Aorta (tissue), 5 donors: ENCODE measurements around the gene TTC16. TPM values are rescaled to one million over a fixed set of nuclear protein-coding genes. Genes with fewer than 3 reads are reported as not detected.

Source experiments
- ATAC-seq: fragments of 200-7000 bp; cut with Tn5 transposase; one replicate; pipeline ENCODE4 v1.9.1; 2022; ENCODE audit warnings: moderate library complexity; ENCODE audit not compliant: low FRiP score
- DNase-seq, 2 donors: peaks; one replicate each; pipeline ENCODE4 v3.0.0-alpha.2; 2020
- H3K27ac ChIP-seq, 2 donors: one replicate each; pipeline ENCODE4 v1.5.1; 2013; ENCODE audit warnings: low read length in 2 of 2, mild to moderate bottlenecking in 2 of 2, moderate library complexity in 2 of 2, control low read depth in 1 of 2, inconsistent platforms in 1 of 2, low read depth in 1 of 2
- H3K27me3 ChIP-seq, 2 donors: one replicate each; pipeline ENCODE4 v1.6.1; 2013; ENCODE audit warnings: control low read depth in 1 of 2, low read length in 1 of 2, mild to moderate bottlenecking in 1 of 2, moderate library complexity in 1 of 2; ENCODE audit not compliant: insufficient read depth in 2 of 2, control insufficient read depth in 1 of 2
- H3K36me3 ChIP-seq, 2 donors: one replicate each; pipeline ENCODE4 v1.6.1; 2013; ENCODE audit warnings: control low read depth in 1 of 2, low read length in 1 of 2, mild to moderate bottlenecking in 1 of 2; ENCODE audit not compliant: insufficient read depth in 2 of 2, control insufficient read depth in 1 of 2
- H3K4me1 ChIP-seq, 2 donors: one replicate each; pipeline ENCODE4 v1.6.1; 2013; ENCODE audit warnings: low read length in 2 of 2, control low read depth in 1 of 2, mild to moderate bottlenecking in 1 of 2, moderate library complexity in 1 of 2; ENCODE audit not compliant: insufficient read depth in 2 of 2, control insufficient read depth in 1 of 2
- H3K4me3 ChIP-seq, 2 donors: one replicate each; pipeline ENCODE4 v1.5.1; 2013; ENCODE audit warnings: low read length in 2 of 2, control low read depth in 1 of 2, mild to moderate bottlenecking in 1 of 2
- H3K9me3 ChIP-seq: one replicate; pipeline ENCODE4 v1.6.1; 2013; ENCODE audit warnings: mild to moderate bottlenecking, low read length; ENCODE audit not compliant: control insufficient read depth
- WGBS, 2 donors: extraction: QIAGEN DNeasy Blood & Tissue Kit; methylation state at CpG; one replicate each; pipeline ENCODE4 v1.1.7; 2013; 5-methylcytosine and 5-hydroxymethylcytosine counted together
- intact Hi-C, 2 donors: fragments of 100-400 bp; cut with DNase I; formaldehyde crosslinking; loops; one replicate each; pipeline versions ENCODE4 v1.14.2 to v1.15.0; 2022
- polyA plus RNA-seq, 2 donors: library from polyadenylated mRNA; stranded (reverse); fragments of 200-250 nt; gene quantifications; one replicate each; pipeline ENCODE4 v1.2.3, GENCODE V29; 2013
- total RNA-seq, 2 donors: library from RNA; stranded (reverse); fragmentation: NEBNext Ultra II Directional; extraction: Animal tissue kit (Norgen Biotek cat#: 25700); gene quantifications; one replicate each; pipeline ENCODE4 v1.2.1, GENCODE V29; 2021
- donor health status: healthy with polysubstance abuse.
- donor health status: Bipolar disorder and iron deficiency.
- donor health status: DM: no; HTN: no; CAD: no.
- donor health status: DM: no; HTN: no; CAD: no.
- donor health status: DM: yes; HTN: yes; CAD: no.

Gene TTC16
- total and polyA plus RNA-seq, 4 donors, result 0.16 to 0.30 TPM; not detected in 2

GRCh38 chr9:127722055-127722745 is 6.3 kb downstream of the TTC16 start:
- H3K36me3 ChIP-seq, result no peaks in the 10 kb centered on the region
- ATAC-seq, result no peak
- intact Hi-C loops, result loop anchor here in 1 of 2 donors (10.0 kb wide), 1 partner anchor 217 kb away; no protein-coding TSS in a partner anchor
- H3K27me3 ChIP-seq, result no peaks in the 10 kb centered on the region
- no peak for DNase-seq
- 78 to 85% methylated on average over 12 of the region's 12 CpGs for WGBS, 2 donors
- no peaks in the 10 kb centered on the region for H3K9me3 ChIP-seq
- no peak overlapping the region for H3K4me3 ChIP-seq
- no peaks in the 10 kb centered on the region for H3K4me1 ChIP-seq
- H3K27ac ChIP-seq, result no peak overlapping the region

GRCh38 chr9:127723013-127723412 is 7.1 kb downstream of the TTC16 start:
- Histone ChIP-seq H3K4me1 (no peaks in the 10 kb centered on the region), H3K27ac (no peak overlapping the region), H3K27me3 (no peaks in the 10 kb centered on the region), H3K4me3 (no peak overlapping the region), H3K36me3 (no peaks in the 10 kb centered on the region), H3K9me3 (no peaks in the 10 kb centered on the region)
- WGBS, 2 donors, result 94 to 95% methylated on average over 13 of the region's 13 CpGs
- intact Hi-C loops, result loop anchor here in 1 of 2 donors (10.0 kb wide), 1 partner anchor 218 kb away; no protein-coding TSS in a partner anchor
- no peak for DNase-seq
- no peak for ATAC-seq

GRCh38 chr9:127723444-127723843 is 7.6 kb downstream of the TTC16 start:
- ATAC-seq, result no peak

GRCh38 chr9:127724012-127724411 is 8.1 kb downstream of the TTC16 start:
- Histone ChIP-seq H3K27me3 (no peaks in the 10 kb centered on the region), H3K4me1 (no peaks in the 10 kb centered on the region), H3K9me3 (no peaks in the 10 kb centered on the region), H3K36me3 (no peaks in the 10 kb centered on the region), H3K27ac (no peak overlapping the region), H3K4me3 (no peak overlapping the region)
- intact Hi-C loops, result loop anchor here in 1 of 2 donors (10.0 kb wide), 1 partner anchor 219 kb away; no protein-coding TSS in a partner anchor
- no peak for ATAC-seq
- WGBS, 2 donors, result 23 to 30% methylated on average over 23 of the region's 23 CpGs
- DNase-seq, result peak in 1 of 2 donors; percentile 47

More at GRCh38 chr9:127723444-127723843, 7.6 kb downstream of the TTC16 start:
- H3K27ac ChIP-seq, result no peak overlapping the region
- no peaks in the 10 kb centered on the region for H3K4me1 ChIP-seq
- intact Hi-C loops, result loop anchor here in 1 of 2 donors (10.0 kb wide), 1 partner anchor 219 kb away; no protein-coding TSS in a partner anchor
- 10 to 27% methylated on average over 5 of the region's 5 CpGs for WGBS, 2 donors
- H3K27me3 ChIP-seq, result no peaks in the 10 kb centered on the region
- H3K36me3 ChIP-seq, result no peaks in the 10 kb centered on the region
- no peaks in the 10 kb centered on the region for H3K9me3 ChIP-seq
- H3K4me3 ChIP-seq, result no peak overlapping the region
- DNase-seq, result no peak

- DNase-seq (no peak), ATAC-seq (no peak)
- WGBS, 2 donors, result 81 to 86% methylated on average over 8 of the region's 8 CpGs
- Histone ChIP-seq H3K4me3 (no peak overlapping the region), H3K36me3 (no peaks in the 10 kb centered on the region), H3K9me3 (no peaks in the 10 kb centered on the region), H3K27me3 (no peaks in the 10 kb centered on the region), H3K27ac (no peak overlapping the region), H3K4me1 (no peaks in the 10 kb centered on the region)
- intact Hi-C loops, result loop anchor here in 1 of 2 donors (10.0 kb wide), 1 partner anchor 222 kb away; no protein-coding TSS in a partner anchor
Measured at GRCh38 chr9:127726871-127727270, 11.0 kb downstream of the TTC16 start.

GRCh38 chr9:127728808-127729207 is 12.9 kb downstream of the TTC16 start:
- H3K27ac ChIP-seq, result no peak overlapping the region
- no peaks in the 10 kb centered on the region for H3K4me1 ChIP-seq
- DNase-seq (no peak), ATAC-seq (no peak)
- H3K9me3 ChIP-seq, result no peaks in the 10 kb centered on the region
- 86 to 91% methylated on average over 8 of the region's 8 CpGs for WGBS, 2 donors
- intact Hi-C loops, result loop anchor here in 1 of 2 donors (10.0 kb wide), 1 partner anchor 224 kb away; no protein-coding TSS in a partner anchor
- no peaks in the 10 kb centered on the region for H3K36me3 ChIP-seq
- H3K27me3 ChIP-seq, result no peaks in the 10 kb centered on the region
- H3K4me3 ChIP-seq, result no peak overlapping the region

GRCh38 chr9:127729522-127730256 is 13.8 kb downstream of the TTC16 start:
- Histone ChIP-seq H3K9me3 (no peaks in the 10 kb centered on the region), H3K27me3 (no peaks in the 10 kb centered on the region), H3K36me3 (no peaks in the 10 kb centered on the region), H3K27ac (no peak overlapping the region), H3K4me1 (no peaks in the 10 kb centered on the region), H3K4me3 (no peak overlapping the region)
- WGBS, 2 donors, result 88 to 91% methylated on average over 18 of the region's 18 CpGs
- DNase-seq (peak; percentile 23 to 70), ATAC-seq (no peak)
- intact Hi-C loops, result loop anchor here (10.0 kb wide), 1 partner anchor 225 kb away; no protein-coding TSS in a partner anchor

- Histone ChIP-seq H3K4me3 (no peak overlapping the region), H3K9me3 (no peaks in the 10 kb centered on the region), H3K4me1 (no peaks in the 10 kb centered on the region), H3K27ac (no peak overlapping the region), H3K27me3 (no peaks in the 10 kb centered on the region), H3K36me3 (no peaks in the 10 kb centered on the region)
- ATAC-seq (no peak), DNase-seq (peak in 1 of 2 donors; percentile 72)
- 83 to 87% methylated on average over 9 of the region's 9 CpGs for WGBS, 2 donors
- intact Hi-C loops, result loop anchor here in 1 of 2 donors (10.0 kb wide), 1 partner anchor 225 kb away; no protein-coding TSS in a partner anchor
Measured at GRCh38 chr9:127730262-127730661, 14.4 kb downstream of the TTC16 start.
